Stomach (tissue), 9 donors: Measurements from ENCODE around the gene SECISBP2. TPM values are rescaled to one million over a fixed set of nuclear protein-coding genes. Genes with fewer than 3 reads are reported as not detected.
A peak's percentile ranks its signal among the peaks of the same experiment; 100 is the strongest.
"Not testable (repeated sequence)": the region's sequence is repeated elsewhere in the genome, so short reads cannot be mapped to it uniquely, and the experiment has no call there.

Experiments used
- DNase-seq, 2 donors: peaks; one replicate each; pipeline versions ENCODE4 v3.0.0 to v3.0.0-alpha.2; 2013 to 2019
- H3K27ac ChIP-seq, 5 donors: fragments of 200-600 bp in 4 of 5; sonication (generic) in 4 of 5; one replicate each; pipeline ENCODE4 v1.5.1; 2013 to 2019; ENCODE audit warnings: mild to moderate bottlenecking in 1 of 5, moderate library complexity in 1 of 5
- H3K27me3 ChIP-seq, 3 donors: fragments of 200-600 bp; sonication (generic); one replicate each; pipeline ENCODE4 v1.5.1; 2017 to 2019; ENCODE audit warnings: mixed run types in 1 of 3
- H3K36me3 ChIP-seq, 4 donors: fragments of 200-600 bp; sonication (generic); 1 replicate in 3 of 4; 2 replicates in 1 of 4; pipeline ENCODE4 v1.5.1; 2016 to 2019
- H3K4me1 ChIP-seq, 4 donors: fragments of 200-600 bp; sonication (generic); one replicate each; pipeline ENCODE4 v1.5.1; 2016 to 2019
- H3K4me3 ChIP-seq, 4 donors: fragments of 200-600 bp; sonication (generic) in 3 of 4; one replicate each; pipeline ENCODE4 v1.5.1; 2016 to 2019; ENCODE audit warnings: mild to moderate bottlenecking in 1 of 4
- H3K9me3 ChIP-seq, 4 donors: fragments of 200-600 bp; sonication (generic); one replicate each; pipeline ENCODE4 v1.5.1; 2016 to 2019
- CTCF ChIP-seq, 7 experiments: fragments of 450-650 bp in 4 of 7; fragments of 200-600 bp in 3 of 7; sonication (generic) in 3 of 7; IDR thresholded peaks; one replicate each; pipeline ENCODE4 v1.5.1; 2016 to 2019; ENCODE audit warnings: antibody characterized with exemption in 7 of 7, control low read depth in 2 of 7, mild to moderate bottlenecking in 1 of 7
- EP300 ChIP-seq: sonication (generic); formaldehyde crosslinking; IDR thresholded peaks from one replicate; pipeline ENCODE4 v1.6.1; 2017; ENCODE audit warnings: antibody characterized with exemption
- POLR2A ChIP-seq, 4 donors: fragments of 450-650 bp; IDR thresholded peaks; one replicate each; pipeline ENCODE4 v1.6.1; 2016; ENCODE audit warnings: antibody characterized with exemption in 4 of 4, control low read depth in 2 of 4, mild to moderate bottlenecking in 1 of 4, moderate library complexity in 1 of 4
- POLR2AphosphoS5 ChIP-seq, 3 donors: sonication (generic); formaldehyde crosslinking; IDR thresholded peaks; one replicate each; pipeline ENCODE4 v1.6.1; 2016; ENCODE audit warnings: antibody characterized with exemption in 3 of 3
- WGBS, 5 donors: extraction: QIAGEN DNeasy Blood & Tissue Kit in 3 of 5; methylation state at CpG; one replicate each; pipeline versions ENCODE4 v1.1.5 to v1.1.7; 2013 to 2018; 5-methylcytosine and 5-hydroxymethylcytosine counted together
- intact Hi-C: fragments of 100-400 bp; cut with DNase I; formaldehyde crosslinking; loops from one replicate; pipeline ENCODE4 v1.15.1; 2023; ENCODE audit warnings: low total_unique reads
- polyA plus RNA-seq, 3 donors: library from polyadenylated mRNA; stranded (reverse); fragments of 200-250 nt; gene quantifications; one replicate each; pipeline ENCODE4 v1.2.3, GENCODE V29; 2013
- total RNA-seq, 5 donors: library from RNA; depleted of rRNA; stranded (reverse); fragments of >200 nt; gene quantifications; one replicate each; pipeline versions ENCODE4 v1.1.0 to v1.2.3, GENCODE V29; 2014 to 2016
- donor health status: healthy with polysubstance abuse.
- donor health status: Bipolar disorder and iron deficiency.
- donor health status: healthy.

Gene SECISBP2
- total and polyA plus RNA-seq, 8 donors = 18.1 to 136 (median 70.3) TPM

GRCh38 chr9:89281106-89281505 is 37.2 kb upstream of the SECISBP2 start:
- no peak for DNase-seq
- no peaks in the 10 kb centered on the region for H3K9me3 ChIP-seq
- TF ChIP-seq POLR2A (IDR thresholded peaks at IDR 0.05) = no peak
- no peak for TF ChIP-seq POLR2AphosphoS5 (IDR thresholded peaks at IDR 0.05)
- TF ChIP-seq EP300 = no peak
- no peaks in the 10 kb centered on the region for H3K36me3 ChIP-seq
- no peak overlapping the region for H3K4me3 ChIP-seq
- 57 to 73% (median 61%) methylated on average over 2 of the region's 2 CpGs for WGBS, 5 donors
- peaks cover 0 to 19% (median 7%) of the 10 kb centered on the region in 4 donors for H3K4me1 ChIP-seq
- H3K27me3 ChIP-seq = no peaks in the 10 kb centered on the region
- H3K27ac ChIP-seq = no peak overlapping the region
- intact Hi-C loops = loop anchor here (10.0 kb wide), 1 partner anchor 96 kb away; no protein-coding TSS in a partner anchor

GRCh38 chr9:89282248-89282968 is 35.9 kb upstream of the SECISBP2 start:
- H3K27me3 ChIP-seq, H3K36me3 ChIP-seq, H3K9me3 ChIP-seq: not testable (repeated sequence)
- Histone ChIP-seq H3K4me1 (peaks cover 0 to 16% (median 5%) of the 10 kb centered on the region in 4 donors), H3K27ac (peak overlapping the region in 1 of 5 donors; percentile 56), H3K4me3 (peak overlapping the region; percentile 30 to 51 (median 40))
- DNase-seq = peak in 1 of 2 donors; percentile 52
- 43 to 63% (median 56%) methylated on average over 6 to 42 of the region's 42 CpGs for WGBS, 5 donors
- intact Hi-C loops = loop anchor here (10.0 kb wide), 1 partner anchor 98 kb away; no protein-coding TSS in a partner anchor

- DNase-seq = no peak
- Histone ChIP-seq H3K27ac (no peak overlapping the region), H3K9me3 (no peaks in the 10 kb centered on the region), H3K36me3 (no peaks in the 10 kb centered on the region), H3K4me3 (no peak overlapping the region), H3K4me1 (peaks cover 0 to 12% (median 2%) of the 10 kb centered on the region in 4 donors), H3K27me3 (no peaks in the 10 kb centered on the region)
- whole genome bisulfite sequencing, 5 donors = 89 to 94% (median 92%) methylated on average over 7 of the region's 7 CpGs
- intact Hi-C loops = loop anchor here (10.0 kb wide), 1 partner anchor 99 kb away; no protein-coding TSS in a partner anchor
- TF ChIP-seq EP300 = no peak
- no peak for TF ChIP-seq CTCF (IDR thresholded peaks at IDR 0.05)
- no peak for TF ChIP-seq POLR2AphosphoS5 (IDR thresholded peaks at IDR 0.05)
- TF ChIP-seq POLR2A (IDR thresholded peaks at IDR 0.05) = no peak
These were observed 34.2 kb upstream of the SECISBP2 start for GRCh38 chr9:89284076-89284475.

GRCh38 chr9:89291741-89292140 is 26.6 kb upstream of the SECISBP2 start:
- no peaks in the 10 kb centered on the region for H3K27me3 ChIP-seq
- intact Hi-C loops = no loop called here
- DNase-seq = no peak
- H3K4me3 ChIP-seq = no peak overlapping the region
- H3K9me3 ChIP-seq = peaks cover 0 to 6% (median 3%) of the 10 kb centered on the region in 4 donors
- TF ChIP-seq POLR2AphosphoS5 (IDR thresholded peaks at IDR 0.05) (no peak), POLR2A (IDR thresholded peaks at IDR 0.05) (no peak), CTCF (IDR thresholded peaks at IDR 0.05) (no peak), EP300 (no peak)
- no peaks in the 10 kb centered on the region for H3K4me1 ChIP-seq
- 92 to 98% (median 97%) methylated on average over 2 of the region's 2 CpGs for WGBS, 5 donors
- H3K27ac ChIP-seq = no peak overlapping the region
- H3K36me3 ChIP-seq = no peaks in the 10 kb centered on the region

GRCh38 chr9:89293014-89293413 is 25.3 kb upstream of the SECISBP2 start:
- WGBS, 5 donors = 93 to 100% (median 100%) methylated on average over 1 of the region's 1 CpG
- intact Hi-C loops = no loop called here
- peaks cover 0 to 6% (median 3%) of the 10 kb centered on the region in 4 donors for H3K9me3 ChIP-seq
- TF ChIP-seq POLR2A (IDR thresholded peaks at IDR 0.05) = no peak
- no peak for TF ChIP-seq POLR2AphosphoS5 (IDR thresholded peaks at IDR 0.05)
- no peak for TF ChIP-seq EP300
- TF ChIP-seq CTCF (IDR thresholded peaks at IDR 0.05) = no peak
- H3K27ac ChIP-seq = no peak overlapping the region
- no peak for DNase-seq
- no peaks in the 10 kb centered on the region for H3K4me1 ChIP-seq
- H3K36me3 ChIP-seq = no peaks in the 10 kb centered on the region
- H3K27me3 ChIP-seq = no peaks in the 10 kb centered on the region
- no peak overlapping the region for H3K4me3 ChIP-seq
